OCI-LY7 (cell line): Measurements from ENCODE around the gene TOM1L2. TPM values are rescaled to one million over a fixed set of nuclear protein-coding genes. Genes with fewer than 3 reads are reported as not detected.

ENCODE experiments used
- BruUV-seq: library from RNA; stranded (reverse); fragments of 400-500 nt; replicated peaks from 2 replicates; lab custom pipeline; 2021; lab: Mats Ljungman, UMichigan
- CTCF ChIA-PET: fragments of 300-600 bp; sonication (Branson Sonifier 250); formaldehyde crosslinking; loops from one replicate; lab custom pipeline; 2022; ENCODE audit warnings: antibody characterized with exemption; ENCODE audit not compliant: unreplicated experiment; lab: Charles Lee
- POLR2A ChIA-PET: fragments of 300-600 bp; sonication (Branson Sonifier 250); formaldehyde crosslinking; loops from one replicate; lab custom pipeline; 2022; ENCODE audit warnings: antibody characterized with exemption; lab: Charles Lee
- DNase-seq: peaks from one replicate; pipeline ENCODE4 v3.0.0-alpha.2; 2015; ENCODE audit warnings: low spot score
- H2AFZ ChIP-seq: fragments of 200-600 bp; sonication (generic), shearing (Covaris generic); 2 replicates; pipeline ENCODE4 v1.6.1; 2014; ENCODE audit warnings: mild to moderate bottlenecking, antibody characterized with exemption, low read length, moderate library complexity
- H3K27ac ChIP-seq: fragments of 200-600 bp; sonication (generic); 2 replicates; pipeline ENCODE4 v1.5.1; 2014; ENCODE audit warnings: mixed run types, low read depth, mild to moderate bottlenecking, moderate library complexity, low read length, inconsistent platforms; ENCODE audit not compliant: poor library complexity, severe bottlenecking
- H3K36me3 ChIP-seq: fragments of 200-600 bp; sonication (generic); 2 replicates; pipeline ENCODE4 v1.6.1; 2014; ENCODE audit warnings: mild to moderate bottlenecking, antibody characterized with exemption, low read length, moderate library complexity, mixed read lengths; ENCODE audit not compliant: insufficient read depth
- H3K4me1 ChIP-seq: fragments of 200-600 bp; sonication (generic); 2 replicates; pipeline ENCODE4 v1.5.1; 2014; ENCODE audit warnings: mild to moderate bottlenecking, low read length; ENCODE audit not compliant: insufficient read depth, poor library complexity, severe bottlenecking
- H3K4me2 ChIP-seq: fragments of 200-600 bp; sonication (generic); 2 replicates; pipeline ENCODE4 v1.6.1; 2014; ENCODE audit warnings: mild to moderate bottlenecking, low read length
- H3K4me3 ChIP-seq: fragments of 200-600 bp; sonication (generic); 2 replicates; pipeline ENCODE4 v1.5.1; 2014; ENCODE audit warnings: mild to moderate bottlenecking, low read depth, low read length; ENCODE audit not compliant: poor library complexity, severe bottlenecking
- H3K79me2 ChIP-seq: fragments of 200-600 bp; sonication (generic); 2 replicates; pipeline ENCODE4 v1.6.1; 2016; ENCODE audit warnings: low read depth, mild to moderate bottlenecking, low read length, moderate library complexity, mixed read lengths; ENCODE audit not compliant: insufficient read depth
- H3K9me2 ChIP-seq: fragments of 200-600 bp; sonication (generic); 2 replicates; pipeline ENCODE4 v1.6.1; 2016; ENCODE audit warnings: mild to moderate bottlenecking, low read length, mixed read lengths; ENCODE audit not compliant: insufficient read depth
- H3K9me3 ChIP-seq: fragments of 200-600 bp; sonication (generic); 2 replicates; pipeline ENCODE4 v1.6.1; 2014; ENCODE audit warnings: mild to moderate bottlenecking, mixed run types, low read length, mixed read lengths
- H4K20me1 ChIP-seq: fragments of 200-600 bp; sonication (generic); 2 replicates; pipeline ENCODE4 v1.6.1; 2014; ENCODE audit warnings: mild to moderate bottlenecking, antibody characterized with exemption, low read length, moderate library complexity, mixed read lengths; ENCODE audit not compliant: insufficient read depth
- CTCF ChIP-seq: fragments of 200-600 bp; sonication (generic); conservative IDR thresholded peaks from 2 replicates; pipeline ENCODE4 v1.5.1; 2014; ENCODE audit warnings: mild to moderate bottlenecking, antibody characterized with exemption, low read length, moderate library complexity, mixed read lengths
- EZH2phosphoT487 ChIP-seq: fragments of 200-600 bp; sonication (generic); IDR thresholded peaks from 2 replicates; pipeline ENCODE4 v1.6.1; 2018; ENCODE audit warnings: low read depth, borderline replicate concordance, mild to moderate bottlenecking, mixed run types, antibody characterized with exemption, low read length, moderate library complexity, mixed read lengths
- intact Hi-C: fragments of 100-400 bp; cut with micrococcal nuclease; formaldehyde crosslinking; loops from one replicate; pipeline ENCODE4 v1.10.0; 2022; ENCODE audit not compliant: unreplicated experiment
- total RNA-seq, 2 experiments: library from RNA; depleted of rRNA in 1 of 2; stranded (reverse); fragments of >200 nt in 1 of 2; shearing (Covaris generic) in 1 of 2; gene quantifications; 2 replicates each; pipeline ENCODE4 v1.2.3, GENCODE V29; 2014 to 2022

Gene TOM1L2
- total RNA-seq, 2 experiments from 2014 or later: 4.9 to 14.3 TPM

DNA sequence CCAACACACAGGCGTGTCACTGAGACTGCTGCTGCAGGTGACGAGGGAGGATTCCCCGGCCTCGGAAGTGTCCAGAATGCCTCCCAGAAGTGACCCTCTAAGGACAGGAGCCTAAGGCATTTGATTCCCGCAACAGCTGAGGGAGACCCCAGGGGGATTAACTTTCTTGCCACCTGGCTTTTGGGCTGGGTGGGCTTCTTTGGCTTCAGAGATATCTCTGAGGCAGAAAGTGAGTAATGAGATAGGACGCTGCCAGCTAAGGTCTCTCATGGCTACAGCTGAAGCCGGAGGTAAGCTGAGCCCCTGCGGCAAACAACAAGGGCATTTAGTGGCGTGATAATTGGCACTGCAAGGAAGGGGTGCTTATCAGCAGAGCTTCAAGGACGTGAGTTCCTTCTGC, 17.4 kb upstream of the TOM1L2 start:
- POLR2A ChIA-PET: no interaction called here
- intact Hi-C loops: loop anchor here (5.0 kb wide), 1 partner anchor 43 kb away; no protein-coding TSS in a partner anchor
- TF ChIP-seq CTCF (no peak), EZH2phosphoT487 (no peak)
- Histone ChIP-seq H4K20me1 (no peaks in the 10 kb centered on the region), H3K79me2 (no peaks in the 10 kb centered on the region), H3K9me2 (no peaks in the 10 kb centered on the region), H3K27ac (no peak overlapping the region), H3K4me2 (no peak overlapping the region), H3K4me3 (no peak overlapping the region), H2AFZ (no peak overlapping the region), H3K9me3 (no peaks in the 10 kb centered on the region), H3K36me3 (no peaks in the 10 kb centered on the region), H3K4me1 (no peaks in the 10 kb centered on the region)
- CTCF ChIA-PET: interaction anchor here (0.6 kb wide), 1 partner anchor 373 kb away, joined by 3 read pairs; no protein-coding TSS in a partner anchor
- no peak for DNase-seq
- no TSS peak for BruUV-seq

DNA sequence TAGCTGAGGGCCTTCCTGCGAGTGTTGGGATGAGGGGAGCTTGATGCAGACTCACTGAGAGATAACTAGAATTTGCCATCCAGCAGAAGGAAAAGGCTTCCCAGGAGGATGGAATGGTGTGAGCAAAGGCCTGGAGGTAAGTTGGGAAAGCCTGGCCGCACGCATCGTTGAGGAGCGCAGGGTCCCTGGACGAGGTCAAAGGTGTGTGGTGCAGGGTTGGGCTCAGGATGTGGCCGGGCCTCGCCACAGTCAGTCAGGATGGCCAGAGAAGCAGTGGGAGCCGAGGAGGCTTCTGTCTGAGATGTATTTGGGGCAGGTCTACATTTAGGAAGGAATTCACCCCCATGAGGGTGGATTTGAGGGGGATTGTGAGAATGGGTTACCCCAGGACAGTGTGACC, 16.9 kb upstream of the TOM1L2 start:
- Histone ChIP-seq H3K9me2 (no peaks in the 10 kb centered on the region), H3K4me3 (no peak overlapping the region), H3K36me3 (no peaks in the 10 kb centered on the region), H2AFZ (no peak overlapping the region), H4K20me1 (no peaks in the 10 kb centered on the region), H3K79me2 (no peaks in the 10 kb centered on the region), H3K27ac (no peak overlapping the region), H3K4me1 (no peaks in the 10 kb centered on the region), H3K4me2 (no peak overlapping the region), H3K9me3 (no peaks in the 10 kb centered on the region)
- DNase-seq: no peak
- intact Hi-C loops: no loop called here
- no peak for TF ChIP-seq CTCF
- TF ChIP-seq EZH2phosphoT487: no peak
- ChIA-PET POLR2A (no interaction called here), CTCF (interaction anchor here (0.6 kb wide), 1 partner anchor 372 kb away, joined by 3 read pairs; no protein-coding TSS in a partner anchor)
- no TSS peak for BruUV-seq

DNA sequence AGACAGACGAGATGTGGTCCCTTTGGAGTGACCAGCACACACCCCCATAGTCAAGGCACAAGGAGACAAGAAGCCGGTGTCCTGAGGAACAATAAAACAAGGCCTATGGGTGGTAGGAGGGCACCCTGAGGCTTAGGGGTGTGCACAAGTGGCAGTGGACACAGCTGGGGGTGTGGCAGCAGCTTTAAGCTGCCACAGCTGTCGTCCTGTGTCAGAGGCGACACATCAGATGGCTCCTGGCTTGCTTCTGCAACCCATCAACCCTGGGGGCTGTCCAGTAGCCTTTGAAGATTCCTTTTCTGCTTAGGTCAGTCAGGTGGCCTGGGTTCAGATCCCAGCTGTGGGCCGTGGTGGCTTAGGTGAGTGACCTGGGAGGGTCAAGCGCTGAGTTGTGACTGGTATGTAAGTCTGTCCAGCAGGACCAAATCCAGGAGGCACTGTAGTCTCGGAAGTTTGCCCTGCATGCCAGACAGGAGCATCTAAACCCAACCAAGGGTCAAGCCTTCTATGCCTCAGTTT, 16.3 kb upstream of the TOM1L2 start:
- intact Hi-C loops: no loop called here
- CTCF ChIA-PET: no interaction called here
- no peak overlapping the region for H3K27ac ChIP-seq

More for the DNA sequence above, 16.3 kb upstream of the TOM1L2 start:
- no peak overlapping the region for H2AFZ ChIP-seq
- no peaks in the 10 kb centered on the region for H3K36me3 ChIP-seq
- no peaks in the 10 kb centered on the region for H3K4me1 ChIP-seq
- no peaks in the 10 kb centered on the region for H4K20me1 ChIP-seq
- POLR2A ChIA-PET: no interaction called here
- H3K4me2 ChIP-seq: no peak overlapping the region
- no TSS peak for BruUV-seq
- TF ChIP-seq EZH2phosphoT487 (no peak), CTCF (no peak)
- no peaks in the 10 kb centered on the region for H3K9me2 ChIP-seq
- H3K4me3 ChIP-seq: no peak overlapping the region
- no peaks in the 10 kb centered on the region for H3K79me2 ChIP-seq
- H3K9me3 ChIP-seq: no peaks in the 10 kb centered on the region
- no peak for DNase-seq
